K562 (cell line): ENCODE results near the gene CNTNAP4. TPM values are rescaled to one million over a fixed set of nuclear protein-coding genes. Genes with fewer than 3 reads are reported as not detected.

Experiments
- ATAC-seq: fragments of 200-7000 bp; cut with Tn5 transposase; 3 replicates; pipeline ENCODE4 v1.9.1; 2020; ENCODE audit warnings: moderate library complexity
- BruUV-seq: library from RNA; stranded (reverse); fragments of 400-500 nt; replicated peaks from 2 replicates; lab custom pipeline; 2021; lab: Mats Ljungman, UMichigan
- CTCF ChIA-PET: fragments of 300-600 bp; formaldehyde crosslinking; extraction: SDS; loops from one replicate; lab custom pipeline; 2021; ENCODE audit warnings: low intra/inter-chr PET ratio; lab: Yijun Ruan, JAX
- POLR2A ChIA-PET: fragments of 300-600, 350-650 bp; sonication (Branson Sonifier 250); formaldehyde crosslinking; extraction: SDS; loops from one replicate; lab custom pipeline; 2021; ENCODE audit warnings: antibody characterized with exemption, inconsistent platforms; lab: Yijun Ruan, JAX
- DNase-seq, 4 experiments: peaks; one replicate each; pipeline versions ENCODE4 v3.0.0 to v3.0.0-alpha.2; 2011 to 2018; ENCODE audit warnings: low spot score in 3 of 4, mixed read lengths in 3 of 4; ENCODE audit errors: extremely low read depth in 1 of 4
- FAIRE-seq: peaks from 2 replicates; lab custom pipeline; 2011; peaks lifted over from hg19 to GRCh38; lab: Jason Lieb, UNC
- H2AFZ ChIP-seq: 2 replicates; pipeline ENCODE4 v1.6.0; 2011; ENCODE audit warnings: low read depth, low read length, control low read depth, inconsistent platforms
- H3K27ac ChIP-seq: fragments of 200-600 bp; 3 replicates; pipeline ENCODE4 v1.8.0; 2011; ENCODE audit warnings: low read depth, mild to moderate bottlenecking, control low read depth, inconsistent platforms, low read length, moderate library complexity, mixed read lengths; ENCODE audit errors: extremely low read depth
- H3K27me3 ChIP-seq, 2 experiments: fragments of 300-600 bp in 1 of 2; 2 replicates in 1 of 2; 3 replicates in 1 of 2; pipeline versions ENCODE4 v1.6.0 to v1.8.0; 2011; ENCODE audit warnings: inconsistent platforms in 2 of 2, low read length in 2 of 2, mild to moderate bottlenecking in 1 of 2, mixed read lengths in 1 of 2, moderate library complexity in 1 of 2; ENCODE audit not compliant: control insufficient read depth in 2 of 2, insufficient read depth in 2 of 2
- H3K36me3 ChIP-seq: fragments of 300-600 bp; 3 replicates; pipeline ENCODE4 v1.8.0; 2011; ENCODE audit warnings: mild to moderate bottlenecking, low read length, inconsistent platforms; ENCODE audit not compliant: control insufficient read depth, insufficient read depth
- H3K4me1 ChIP-seq, 2 experiments: fragments of 200-600 bp in 1 of 2; replicated peaks in 1 of 2; 2 replicates in 1 of 2; 3 replicates in 1 of 2; pipeline versions ENCODE4 v1.5.1 to v1.8.0; 2011; ENCODE audit warnings: inconsistent platforms in 2 of 2, low read length in 2 of 2, mild to moderate bottlenecking in 1 of 2, mixed read lengths in 1 of 2, moderate library complexity in 1 of 2; ENCODE audit not compliant: control insufficient read depth in 2 of 2, insufficient read depth in 2 of 2
- H3K4me2 ChIP-seq: 2 replicates; pipeline ENCODE4 v1.6.1; 2011; ENCODE audit warnings: low read length, control low read depth, inconsistent platforms, mixed read lengths; ENCODE audit not compliant: insufficient read depth
- H3K4me3 ChIP-seq: fragments of 200-600 bp; sonication (generic), shearing (Covaris generic); 2 replicates; pipeline ENCODE4 v1.5.1; 2016; ENCODE audit warnings: control low read depth, inconsistent platforms
- H3K79me2 ChIP-seq: fragments of 200-600 bp; 3 replicates; pipeline ENCODE4 v1.8.0; 2011; ENCODE audit warnings: low read length, inconsistent platforms; ENCODE audit not compliant: control insufficient read depth, insufficient read depth
- H3K9ac ChIP-seq, 2 experiments: 2 replicates each; pipeline versions ENCODE4 v1.6.0 to v1.6.1; 2011; ENCODE audit warnings: low read depth in 2 of 2, low read length in 2 of 2, control low read depth in 1 of 2, inconsistent platforms in 1 of 2, mild to moderate bottlenecking in 1 of 2, mixed read lengths in 1 of 2; ENCODE audit not compliant: insufficient read depth in 1 of 2
- H3K9me1 ChIP-seq: one replicate; pipeline ENCODE4 v1.6.0; 2011; ENCODE audit warnings: inconsistent platforms, mild to moderate bottlenecking, low read length, moderate library complexity; ENCODE audit not compliant: control insufficient read depth, insufficient read depth
- H3K9me3 ChIP-seq: replicated peaks from 2 replicates; pipeline ENCODE4 v1.5.1; 2011; ENCODE audit warnings: low read depth, low read length, inconsistent platforms; ENCODE audit not compliant: control insufficient read depth, insufficient read depth
- H4K20me1 ChIP-seq: replicated peaks from 2 replicates; pipeline ENCODE4 v1.6.1; 2011; ENCODE audit warnings: low read length, inconsistent platforms, mixed read lengths; ENCODE audit not compliant: control insufficient read depth, insufficient read depth
- CTBP1 ChIP-seq: fragments of 450-650 bp; IDR thresholded peaks from 2 replicates; pipeline ENCODE4 v1.6.1; 2016; ENCODE audit warnings: borderline replicate concordance
- EP300 ChIP-seq: IDR thresholded peaks from 2 replicates; pipeline ENCODE4 v1.6.1; 2012; ENCODE audit warnings: low read length, improper control_type of control experiment
- EWSR1 ChIP-seq: fragments of 450-650 bp; IDR thresholded peaks from 2 replicates; pipeline ENCODE4 v1.6.1; 2018; ENCODE audit warnings: borderline replicate concordance, mild to moderate bottlenecking, low read depth, moderate library complexity; ENCODE audit not compliant: partially characterized antibody
- FIP1L1 ChIP-seq: fragments of 200-400 bp; formaldehyde crosslinking; IDR thresholded peaks from 2 replicates; pipeline ENCODE4 v1.6.1; 2018; ENCODE audit warnings: mild to moderate bottlenecking, low read depth, low read length; ENCODE audit not compliant: poor library complexity, severe bottlenecking
- FOSL1 ChIP-seq: fragments of 200-800 bp; sonication (Bioruptor generic); conservative IDR thresholded peaks from 2 replicates; pipeline ENCODE4 v1.6.1; 2016; ENCODE audit warnings: missing genetic modification characterization, missing compliant biosample characterization
- L3MBTL2 ChIP-seq: fragments of 450-650 bp; IDR thresholded peaks from 2 replicates; pipeline ENCODE4 v1.6.1; 2016; ENCODE audit warnings: mild to moderate bottlenecking, moderate library complexity
- LCOR ChIP-seq: sonication (generic); formaldehyde crosslinking; IDR thresholded peaks from 2 replicates; pipeline ENCODE4 v1.8.0; 2022; ENCODE audit warnings: mild to moderate bottlenecking, missing genetic modification reagents
- NFYB ChIP-seq: IDR thresholded peaks from 2 replicates; pipeline ENCODE4 v1.6.1; 2011; ENCODE audit warnings: mild to moderate bottlenecking, moderate library complexity; ENCODE audit not compliant: insufficient read length; ENCODE audit errors: extremely low read depth
- SMC3 ChIP-seq: conservative IDR thresholded peaks from 2 replicates; pipeline ENCODE4 v1.6.1; 2011; ENCODE audit warnings: low read depth, low read length, improper control_type of control experiment; ENCODE audit not compliant: insufficient read depth
- WGBS: fragments of 100-300 bp; shearing (Covaris generic); methylation state at CpG from one replicate; pipeline ENCODE4 v1.1.6; 2016; ENCODE audit warnings: low coverage, mixed read lengths; ENCODE audit not compliant: insufficient coverage; ENCODE audit errors: missing lambda C conversion rate; 5-methylcytosine and 5-hydroxymethylcytosine counted together
- in situ Hi-C: fragments of 300-500 bp; cut with MboI; formaldehyde crosslinking; loops from 4 replicates; pipeline ENCODE4 v1.15.0; 2018; ENCODE audit warnings: inconsistent platforms, mixed read lengths
- intact Hi-C: fragments of 100-400 bp; cut with micrococcal nuclease; formaldehyde crosslinking; loops from 2 replicates; pipeline ENCODE4 v1.14.2; 2022
- polyA plus RNA-seq, 8 experiments: library from polyadenylated mRNA; depleted of rRNA in 4 of 8; stranded (reverse) in 5 of 8; unstranded in 3 of 8; fragments of >200 nt; fragmentation: Nextera tagmentation in 2 of 8; fragmentation: Illumina TruSeq in 1 of 8; extraction: Ambion mirVana in 2 of 8; extraction: Trizol in 1 of 8; gene quantifications; 2 replicates each; pipeline versions ENCODE4 v1.2.1 to v1.2.3, GENCODE V29; 2011 to 2014; ENCODE audit warnings: inconsistent platforms in 1 of 8, missing spikeins in 1 of 8
- total RNA-seq, 7 experiments: library from RNA; depleted of rRNA in 6 of 7; stranded (reverse); fragments of >200 nt in 6 of 7; fragmentation: Illumina TruSeq in 2 of 7; extraction: Trizol in 2 of 7; gene quantifications; 2 replicates each; pipeline versions ENCODE4 v1.2.1 to v1.2.3, GENCODE V29; 2011 to 2021; ENCODE audit warnings: low replicate concordance in 1 of 7
- TF ChIP-seq, protein P1 (sequence below): sonication (generic); formaldehyde crosslinking; IDR thresholded peaks from 2 replicates; pipeline ENCODE4 v1.8.1; 2022; ENCODE audit warnings: missing genetic modification reagents
- TF ChIP-seq, protein P2 (sequence below): fragments of 250-450 bp; sonication (Bioruptor Pico); IDR thresholded peaks from 2 replicates; pipeline ENCODE4 v1.4.0; 2020; ENCODE audit warnings: mild to moderate bottlenecking, moderate library complexity
- TF ChIP-seq, protein P3 (sequence below): IDR thresholded peaks from 2 replicates; pipeline ENCODE4 v1.6.1; 2011; ENCODE audit warnings: borderline replicate concordance, low read depth, mild to moderate bottlenecking, moderate library complexity, low read length; ENCODE audit not compliant: insufficient read depth, poor library complexity, severe bottlenecking
- TF ChIP-seq, protein P4 (sequence below), 2 experiments: fragments of 450-650 bp; IDR thresholded peaks; 2 replicates each; pipeline ENCODE4 v1.6.1; 2016

The CNTNAP4 gene
- total and polyA plus RNA-seq, 9 of the 15 experiments (the other 6 are each of a cell fraction or from before 2014, with no cell fraction given), result not detected

DNA sequence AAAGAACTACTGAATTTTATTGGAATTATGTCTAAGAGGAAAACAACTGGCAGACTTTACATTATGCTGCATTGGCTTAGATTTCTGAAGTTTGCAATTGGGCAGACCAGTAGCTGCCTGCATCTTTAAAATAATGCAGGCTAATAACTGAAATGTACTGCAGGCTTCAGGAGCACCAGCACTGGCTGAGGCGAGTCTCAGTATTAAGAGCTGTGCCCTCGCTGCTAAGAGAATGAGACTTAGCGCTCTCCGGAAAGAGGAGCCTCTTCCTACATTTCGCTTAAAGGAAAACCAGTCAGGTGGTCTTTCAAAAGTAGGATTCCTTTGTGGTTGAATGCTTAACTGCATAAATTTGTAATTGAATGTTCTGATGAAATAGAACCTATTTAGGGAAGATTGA, 885 bp downstream of the CNTNAP4 start:
- Histone ChIP-seq H3K9me3 (no peaks in the 10 kb centered on the region), H3K4me2 (no peak overlapping the region), H2AFZ (no peak overlapping the region), H3K9ac (no peak overlapping the region), H3K27ac (no peak overlapping the region), H3K36me3 (no peaks in the 10 kb centered on the region), H3K27me3 (no peaks in the 10 kb centered on the region), H3K79me2 (no peaks in the 10 kb centered on the region), H3K4me3 (no peak overlapping the region), H3K4me1 (no peaks in the 10 kb centered on the region), H3K9me1 (no peaks in the 10 kb centered on the region), H4K20me1 (no peaks in the 10 kb centered on the region)
- ChIA-PET CTCF (no interaction called here), POLR2A (no interaction called here)
- FAIRE-seq (no peak), ATAC-seq (no peak), DNase-seq (no peak)
- WGBS, result 0% methylated on average over 5 of the region's 5 CpGs
- intact Hi-C loops, result no loop called here
- in situ Hi-C loops, result no loop called here
- BruUV-seq, result no TSS peak
- no peak for TF ChIP-seq CTBP1
- no peak for TF ChIP-seq SMC3
- no peak for TF ChIP-seq FIP1L1
- TF ChIP-seq, protein P1, sequence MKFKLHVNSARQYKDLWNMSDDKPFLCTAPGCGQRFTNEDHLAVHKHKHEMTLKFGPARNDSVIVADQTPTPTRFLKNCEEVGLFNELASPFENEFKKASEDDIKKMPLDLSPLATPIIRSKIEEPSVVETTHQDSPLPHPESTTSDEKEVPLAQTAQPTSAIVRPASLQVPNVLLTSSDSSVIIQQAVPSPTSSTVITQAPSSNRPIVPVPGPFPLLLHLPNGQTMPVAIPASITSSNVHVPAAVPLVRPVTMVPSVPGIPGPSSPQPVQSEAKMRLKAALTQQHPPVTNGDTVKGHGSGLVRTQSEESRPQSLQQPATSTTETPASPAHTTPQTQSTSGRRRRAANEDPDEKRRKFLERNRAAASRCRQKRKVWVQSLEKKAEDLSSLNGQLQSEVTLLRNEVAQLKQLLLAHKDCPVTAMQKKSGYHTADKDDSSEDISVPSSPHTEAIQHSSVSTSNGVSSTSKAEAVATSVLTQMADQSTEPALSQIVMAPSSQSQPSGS, result no peak
- TF ChIP-seq EWSR1, result no peak
- no peak for TF ChIP-seq EP300
- TF ChIP-seq LCOR (CRISPR knock-in tag), result no peak
- no peak for TF ChIP-seq FOSL1
- TF ChIP-seq, protein P2, sequence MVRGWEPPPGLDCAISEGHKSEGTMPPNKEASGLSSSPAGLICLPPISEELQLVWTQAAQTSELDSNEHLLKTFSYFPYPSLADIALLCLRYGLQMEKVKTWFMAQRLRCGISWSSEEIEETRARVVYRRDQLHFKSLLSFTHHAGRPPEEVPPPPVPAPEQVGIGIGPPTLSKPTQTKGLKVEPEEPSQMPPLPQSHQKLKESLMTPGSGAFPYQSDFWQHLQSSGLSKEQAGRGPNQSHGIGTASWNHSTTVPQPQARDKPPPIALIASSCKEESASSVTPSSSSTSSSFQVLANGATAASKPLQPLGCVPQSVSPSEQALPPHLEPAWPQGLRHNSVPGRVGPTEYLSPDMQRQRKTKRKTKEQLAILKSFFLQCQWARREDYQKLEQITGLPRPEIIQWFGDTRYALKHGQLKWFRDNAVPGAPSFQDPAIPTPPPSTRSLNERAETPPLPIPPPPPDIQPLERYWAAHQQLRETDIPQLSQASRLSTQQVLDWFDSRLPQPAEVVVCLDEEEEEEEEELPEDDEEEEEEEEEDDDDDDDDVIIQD, result no peak
- no peak for TF ChIP-seq L3MBTL2
- TF ChIP-seq NFYB, result no peak
- TF ChIP-seq, protein P3, sequence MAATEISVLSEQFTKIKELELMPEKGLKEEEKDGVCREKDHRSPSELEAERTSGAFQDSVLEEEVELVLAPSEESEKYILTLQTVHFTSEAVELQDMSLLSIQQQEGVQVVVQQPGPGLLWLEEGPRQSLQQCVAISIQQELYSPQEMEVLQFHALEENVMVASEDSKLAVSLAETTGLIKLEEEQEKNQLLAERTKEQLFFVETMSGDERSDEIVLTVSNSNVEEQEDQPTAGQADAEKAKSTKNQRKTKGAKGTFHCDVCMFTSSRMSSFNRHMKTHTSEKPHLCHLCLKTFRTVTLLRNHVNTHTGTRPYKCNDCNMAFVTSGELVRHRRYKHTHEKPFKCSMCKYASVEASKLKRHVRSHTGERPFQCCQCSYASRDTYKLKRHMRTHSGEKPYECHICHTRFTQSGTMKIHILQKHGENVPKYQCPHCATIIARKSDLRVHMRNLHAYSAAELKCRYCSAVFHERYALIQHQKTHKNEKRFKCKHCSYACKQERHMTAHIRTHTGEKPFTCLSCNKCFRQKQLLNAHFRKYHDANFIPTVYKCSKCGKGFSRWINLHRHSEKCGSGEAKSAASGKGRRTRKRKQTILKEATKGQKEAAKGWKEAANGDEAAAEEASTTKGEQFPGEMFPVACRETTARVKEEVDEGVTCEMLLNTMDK, result no peak
- TF ChIP-seq, protein P4, sequence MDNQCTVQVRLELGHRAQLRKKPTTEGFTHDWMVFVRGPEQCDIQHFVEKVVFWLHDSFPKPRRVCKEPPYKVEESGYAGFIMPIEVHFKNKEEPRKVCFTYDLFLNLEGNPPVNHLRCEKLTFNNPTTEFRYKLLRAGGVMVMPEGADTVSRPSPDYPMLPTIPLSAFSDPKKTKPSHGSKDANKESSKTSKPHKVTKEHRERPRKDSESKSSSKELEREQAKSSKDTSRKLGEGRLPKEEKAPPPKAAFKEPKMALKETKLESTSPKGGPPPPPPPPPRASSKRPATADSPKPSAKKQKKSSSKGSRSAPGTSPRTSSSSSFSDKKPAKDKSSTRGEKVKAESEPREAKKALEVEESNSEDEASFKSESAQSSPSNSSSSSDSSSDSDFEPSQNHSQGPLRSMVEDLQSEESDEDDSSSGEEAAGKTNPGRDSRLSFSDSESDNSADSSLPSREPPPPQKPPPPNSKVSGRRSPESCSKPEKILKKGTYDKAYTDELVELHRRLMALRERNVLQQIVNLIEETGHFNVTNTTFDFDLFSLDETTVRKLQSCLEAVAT (IDR thresholded peaks at IDR 0.05), result no peak
